SIG-M5 treated with dmso at 0.1 percent for 504 hours (cell line): ENCODE data around the gene MRPL36.

Source experiments
- DNase-seq: peaks from one replicate; lab custom pipeline; 2025; ENCODE audit not compliant: unreplicated experiment; lab: John Stamatoyannopoulos, UW

Gene MRPL36

DNA sequence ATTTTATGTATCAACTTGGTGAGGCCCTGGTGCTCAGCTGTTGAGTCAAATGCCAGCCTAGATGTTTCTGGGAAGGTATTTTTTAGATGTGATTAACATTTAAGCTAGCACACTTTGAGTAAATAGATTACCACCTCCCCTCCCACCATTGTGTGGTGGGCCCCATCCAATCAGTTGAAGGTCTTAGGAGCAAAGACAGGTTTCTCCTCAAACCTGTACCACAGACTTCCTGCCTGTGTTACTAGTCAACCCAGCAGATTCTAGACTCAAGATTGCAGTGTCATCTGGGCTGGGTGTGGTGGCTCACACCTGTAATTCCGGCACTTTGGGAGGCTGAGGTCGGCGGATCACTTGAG lies 33.8 kb downstream of the MRPL36 start:
- DNase-seq: no peak

DNA sequence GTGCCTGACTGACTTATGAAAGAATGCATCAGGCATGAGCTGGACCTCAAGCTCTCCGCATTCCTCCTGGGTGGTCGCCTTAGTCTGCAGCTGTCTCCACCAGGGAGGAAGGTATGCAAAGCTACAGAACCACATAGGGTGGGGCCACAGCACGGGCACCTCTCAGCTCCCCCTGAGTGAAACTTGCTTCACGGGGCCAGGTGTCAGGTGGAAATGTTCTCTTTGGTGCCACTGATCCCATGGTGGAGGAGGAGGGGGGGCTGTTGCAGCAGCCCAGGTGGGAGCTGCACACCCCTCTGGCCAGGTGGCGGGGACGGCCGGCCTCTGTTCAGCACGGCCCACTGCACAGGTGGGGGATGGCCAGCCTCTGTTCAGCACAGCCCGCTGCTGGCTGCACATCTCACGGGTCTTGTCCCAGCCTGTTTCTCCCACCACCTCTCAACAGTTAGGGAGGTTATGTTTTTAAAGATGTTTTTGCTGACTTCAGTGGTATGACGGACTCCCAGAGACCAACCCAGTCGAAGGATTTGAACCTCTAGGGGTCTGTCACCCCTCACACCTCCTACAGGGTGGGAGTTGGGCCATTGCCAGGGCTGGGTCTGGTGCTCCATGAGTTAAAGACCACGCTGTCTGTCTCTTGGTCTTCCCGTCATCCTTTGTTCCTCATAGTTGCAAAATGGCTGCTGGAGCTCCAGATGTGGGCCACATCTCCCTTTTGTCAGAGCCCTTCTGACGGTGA lies 34.3 kb downstream of the MRPL36 start:
- no peak for DNase-seq

- DNase-seq: no peak
These were observed 35.1 kb downstream of the MRPL36 start for GRCh38 chr5:1764606-1764960.

GRCh38 chr5:1763960-1764605 lies 35.6 kb downstream of the MRPL36 start:
- no peak for DNase-seq

DNA sequence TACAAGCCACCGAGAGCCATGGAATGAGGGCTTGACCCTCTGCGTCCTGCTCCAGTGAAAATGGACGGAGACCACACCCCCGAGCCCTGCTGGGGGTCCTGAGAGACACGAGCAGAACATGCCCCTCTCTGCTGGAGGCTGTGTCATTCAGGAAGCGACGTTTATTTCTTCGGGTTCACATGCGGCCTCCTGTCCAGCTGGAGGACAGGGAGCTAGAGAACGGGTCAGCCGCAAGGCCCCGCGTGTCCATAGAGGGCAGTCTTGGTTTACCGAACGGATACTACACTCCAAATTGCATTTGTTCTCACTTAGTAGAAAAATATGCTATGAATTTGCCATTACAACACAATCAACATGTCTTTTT lies 36.1 kb downstream of the MRPL36 start:
- peak; percentile 5 for DNase-seq

- DNase-seq: no peak
These were observed 36.6 kb downstream of the MRPL36 start for GRCh38 chr5:1762883-1763547.

DNA sequence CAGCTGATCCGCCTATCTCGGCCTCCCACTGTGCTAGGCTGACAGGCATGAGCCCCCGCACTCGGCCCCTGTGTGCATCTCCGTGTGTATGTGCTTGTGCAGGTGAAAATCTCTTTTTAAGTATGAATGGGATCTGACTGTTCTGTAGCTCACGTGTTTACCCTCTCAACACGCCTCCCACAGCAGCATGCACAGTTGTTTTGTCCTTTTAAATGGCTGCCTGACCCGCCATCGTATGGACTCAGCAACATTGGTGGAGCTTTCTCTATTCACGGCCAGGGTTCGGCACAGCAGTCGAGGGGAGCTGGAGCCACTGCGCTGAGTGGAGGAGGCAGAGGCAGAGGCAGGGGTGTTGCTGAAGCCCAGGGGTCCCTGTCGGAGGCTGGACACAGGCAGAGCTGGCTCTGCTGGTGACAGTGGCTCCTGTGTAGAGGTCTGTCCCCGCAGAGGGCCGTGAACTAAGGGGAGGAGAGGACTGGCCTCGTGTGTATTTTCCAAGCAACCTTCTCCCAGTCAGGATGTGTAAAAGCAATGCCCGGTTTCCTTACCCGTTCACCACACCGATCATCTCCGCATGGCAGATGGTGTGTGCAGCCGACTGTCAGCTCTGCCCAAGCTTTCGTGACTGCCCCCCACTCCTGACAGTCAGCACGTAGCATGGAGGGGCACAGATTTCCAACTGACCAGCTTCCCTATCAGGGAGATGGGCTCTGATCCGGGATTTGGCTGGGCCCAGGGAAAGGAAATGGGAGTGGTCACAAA lies 37.3 kb downstream of the MRPL36 start:
- DNase-seq: no peak

DNA sequence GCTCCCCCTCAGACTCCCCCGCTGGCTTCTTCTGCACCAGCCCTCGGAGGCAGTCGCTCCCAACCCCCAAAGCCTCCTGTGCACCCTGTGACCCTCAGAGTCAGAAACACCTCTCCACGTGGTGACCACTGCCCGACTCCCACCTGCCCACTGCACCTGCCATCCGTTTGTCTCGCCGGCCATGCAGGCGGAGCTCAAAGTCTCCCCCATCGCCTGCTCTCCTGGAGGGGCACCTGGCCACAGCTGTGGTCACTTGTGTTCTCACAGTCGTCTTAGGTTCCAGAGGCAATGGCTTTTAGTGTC lies 38.2 kb downstream of the MRPL36 start:
- DNase-seq: no peak

DNA sequence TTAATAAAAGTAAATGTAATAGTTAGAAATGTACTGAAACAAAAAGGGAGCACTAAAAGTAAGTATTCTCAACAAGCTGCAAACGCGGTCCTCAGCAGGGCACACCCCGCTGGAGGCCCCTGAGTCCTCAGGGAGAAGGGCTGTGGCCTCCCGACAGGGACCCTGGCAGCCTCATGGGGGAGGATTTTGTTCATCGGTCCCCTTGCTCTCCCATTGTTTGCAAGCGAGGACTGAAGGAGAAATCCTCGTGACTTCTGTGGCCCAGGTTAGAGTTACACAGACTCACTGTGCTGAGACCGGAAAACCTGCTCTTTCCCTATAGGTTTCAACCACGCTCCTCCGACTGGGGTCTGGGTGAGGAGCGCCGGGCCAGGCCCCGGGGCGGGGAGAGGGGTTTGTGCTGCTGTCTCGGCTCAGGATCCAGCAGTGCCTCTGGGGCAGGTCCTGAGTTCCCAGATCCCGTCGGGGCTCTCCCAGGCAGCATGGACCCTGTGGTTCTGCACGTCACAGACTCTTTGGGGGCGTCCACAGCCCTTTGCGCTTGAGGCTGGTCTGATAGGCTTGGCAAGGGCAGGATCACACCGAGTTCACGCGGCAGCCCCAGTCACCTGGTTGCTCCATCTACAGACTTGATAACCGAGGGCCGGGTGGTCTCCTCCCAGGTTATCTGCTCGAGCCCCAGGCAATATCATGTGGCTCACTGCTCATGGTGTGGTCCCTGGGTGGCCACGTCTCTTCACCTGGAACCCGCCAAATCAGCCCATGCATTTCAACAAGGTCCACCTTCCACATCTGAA lies 38.8 kb downstream of the MRPL36 start:
- no peak for DNase-seq

- no peak for DNase-seq
These were observed 39.4 kb downstream of the MRPL36 start for GRCh38 chr5:1760231-1760630.

GRCh38 chr5:1759378-1759970 lies 40.2 kb downstream of the MRPL36 start:
- DNase-seq: no peak

- no peak for DNase-seq
These were observed 41.1 kb downstream of the MRPL36 start for GRCh38 chr5:1758574-1758973.

DNA sequence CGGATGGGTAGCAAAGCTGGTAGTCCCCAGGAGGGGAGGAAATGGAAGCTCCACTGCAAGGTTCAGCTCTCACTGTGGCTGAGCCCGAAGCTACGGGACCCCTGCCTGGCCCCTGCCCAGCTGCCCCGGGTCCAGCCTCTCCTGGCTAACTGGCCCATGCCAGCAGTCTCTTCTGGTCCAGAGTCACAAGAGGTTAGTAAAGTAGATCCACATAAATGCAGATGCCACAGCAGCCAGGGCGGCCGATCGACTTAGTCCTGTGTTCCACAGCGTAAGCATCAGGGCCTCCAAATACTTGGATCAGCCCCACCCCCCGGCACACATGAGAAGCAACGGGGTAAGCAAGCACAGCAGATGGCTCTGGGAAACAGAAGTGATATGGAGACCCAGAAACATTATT lies 42.1 kb downstream of the MRPL36 start:
- DNase-seq: no peak

GRCh38 chr5:1756481-1756880 lies 43.2 kb downstream of the MRPL36 start:
- no peak for DNase-seq

DNA sequence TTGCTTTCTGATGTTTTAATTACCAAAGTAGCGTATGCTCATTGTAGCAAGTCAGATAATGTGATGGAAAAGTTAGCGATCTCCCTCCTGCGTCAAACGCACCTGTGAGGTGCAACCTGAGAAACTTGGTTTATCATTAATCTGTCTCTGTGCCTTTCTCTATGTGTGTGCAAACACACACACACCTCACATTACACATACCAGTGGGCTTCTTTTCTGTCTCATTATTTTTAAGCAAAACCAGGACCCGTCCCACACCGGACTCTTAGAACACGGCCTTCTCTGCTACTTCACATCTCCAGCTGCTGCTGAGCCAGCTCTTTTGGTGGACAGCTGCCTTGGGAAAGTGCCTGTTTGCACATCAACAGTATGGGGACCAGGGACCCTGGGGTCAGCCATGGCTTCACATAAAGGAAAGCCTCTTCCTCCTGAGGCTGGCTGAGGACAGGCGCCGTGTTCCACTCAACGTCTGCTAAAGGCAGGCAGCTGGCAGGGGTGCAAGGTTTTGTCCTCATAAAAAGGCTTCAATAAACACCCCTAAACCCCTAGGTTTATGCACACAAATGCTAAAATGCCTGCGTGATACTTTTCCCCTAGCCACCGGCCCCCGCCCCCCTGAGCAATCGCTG lies 44.2 kb downstream of the MRPL36 start:
- DNase-seq: no peak

DNA sequence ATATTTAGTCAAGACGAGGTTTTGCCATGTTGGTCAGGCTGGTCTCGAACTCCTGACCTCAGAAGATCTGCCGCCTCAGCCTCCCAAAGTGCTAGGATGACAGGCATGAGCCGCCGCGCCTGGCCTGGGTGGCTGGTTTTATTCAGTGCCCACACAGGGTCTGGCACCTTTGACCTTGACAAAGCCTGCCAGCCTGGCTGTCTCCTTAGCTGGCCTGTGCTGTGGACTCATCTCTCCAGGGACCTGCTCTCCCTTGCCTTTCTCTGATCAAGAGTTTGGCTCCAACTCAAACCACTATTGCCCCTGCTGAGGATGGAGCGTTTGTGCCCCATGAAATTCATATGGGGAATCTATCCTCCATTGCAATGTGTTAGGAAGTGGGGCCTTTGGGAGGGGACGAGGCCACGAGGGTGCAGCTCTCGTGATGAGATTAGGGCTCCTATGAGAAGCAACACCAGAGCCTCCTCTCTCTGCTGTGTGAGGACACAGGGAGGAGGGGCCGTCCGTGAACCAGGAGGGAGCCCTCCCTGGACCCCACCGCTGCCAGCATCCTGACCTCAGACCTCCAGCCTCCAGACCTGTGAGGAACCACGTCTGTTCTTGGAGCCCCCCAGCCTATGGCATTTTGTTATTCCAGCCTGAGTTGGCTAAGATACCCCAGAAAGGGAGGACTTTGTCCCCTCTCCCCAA lies 45.0 kb downstream of the MRPL36 start:
- DNase-seq: no peak

DNA sequence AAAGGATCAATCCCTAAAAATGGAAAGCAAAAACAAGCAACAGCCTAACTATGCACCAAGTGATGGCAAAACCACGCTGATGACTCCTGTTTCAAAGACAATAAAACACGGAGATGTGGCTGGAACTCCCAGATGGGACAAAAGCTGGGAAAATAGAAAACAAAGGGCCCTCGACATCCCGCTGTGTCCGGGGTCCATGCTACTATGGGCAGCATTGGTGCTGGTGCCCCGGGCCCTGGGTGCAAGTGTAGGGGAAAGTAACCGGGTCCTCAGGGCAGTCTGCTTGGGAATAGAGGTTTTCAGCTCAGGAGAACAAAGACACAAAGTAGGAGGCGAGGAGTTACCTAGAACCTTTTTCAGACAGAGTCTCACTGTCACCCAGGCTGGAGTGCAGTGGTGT lies 46.1 kb downstream of the MRPL36 start:
- DNase-seq: no peak

DNA sequence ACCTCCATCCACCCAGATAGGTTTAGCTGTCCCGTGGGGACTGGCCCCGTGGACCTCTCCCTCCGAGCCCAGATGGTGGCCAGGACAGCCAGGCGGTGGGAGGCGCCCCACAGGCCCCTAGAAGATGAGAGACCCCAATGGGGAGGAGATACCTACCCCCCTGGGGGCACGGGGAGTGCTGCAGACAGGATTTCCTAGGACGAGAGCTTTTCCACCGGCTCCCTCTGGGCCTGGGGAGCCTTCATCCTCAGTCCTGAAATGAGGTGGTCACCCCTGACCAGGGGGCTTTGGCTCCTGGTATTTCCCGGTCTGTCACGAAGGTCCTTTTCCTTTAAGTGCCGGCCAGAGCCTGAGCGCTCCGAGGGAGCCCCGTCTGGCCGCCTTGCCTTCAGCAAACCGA lies 46.8 kb downstream of the MRPL36 start:
- no peak for DNase-seq

- DNase-seq: no peak
These were observed 47.5 kb downstream of the MRPL36 start for GRCh38 chr5:1751864-1752822.
